Measurements from ENCODE around the gene NFILZ. TPM values are rescaled to one million over a fixed set of nuclear protein-coding genes. Genes with fewer than 3 reads are reported as not detected.

The NFILZ gene
- total RNA-seq, 1 donor from 2014 or later = not detected

DNA sequence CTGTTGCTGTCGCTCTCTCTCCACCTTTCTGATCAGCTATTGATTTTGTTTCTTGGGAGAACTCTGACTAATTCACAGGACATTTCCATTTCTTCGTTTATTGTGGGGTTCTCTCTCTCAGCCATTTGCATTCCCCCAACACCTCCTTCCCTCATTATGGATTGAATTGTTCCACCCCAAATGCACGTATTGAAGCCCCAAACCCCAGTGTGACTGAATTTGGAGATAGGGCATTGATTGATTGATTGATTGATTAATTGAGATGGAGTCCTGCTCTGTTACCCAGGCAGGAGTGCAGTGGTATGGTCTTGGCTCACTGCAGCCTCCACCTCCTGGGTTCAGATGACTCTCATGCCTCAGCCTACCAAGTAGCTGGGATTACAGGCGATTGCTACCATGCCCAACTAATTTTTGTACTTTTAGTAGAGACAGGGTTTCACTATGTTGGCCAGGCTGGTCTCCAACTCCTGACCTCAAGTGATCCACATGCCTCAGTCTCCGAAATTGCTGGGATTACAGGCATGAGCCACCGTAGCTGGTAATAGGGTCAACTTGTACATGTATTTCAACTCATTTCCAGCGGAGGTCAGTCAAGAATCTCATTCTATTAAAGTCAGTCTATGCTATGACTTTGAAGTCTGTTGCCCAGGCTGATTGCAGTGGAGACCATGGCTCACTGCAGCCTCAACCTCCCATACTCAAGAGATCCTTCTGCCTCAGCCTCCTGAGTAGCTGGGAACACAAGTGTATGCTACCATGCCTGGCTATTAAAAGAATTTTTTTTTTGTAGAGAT, 13.6 kb downstream of the NFILZ start:
- no peaks in the 10 kb centered on the region for H3K36me3 Mint-ChIP-seq (ENCODE audit: low read depth)
- no peak overlapping the region for H3K4me3 Mint-ChIP-seq
- no peak for DNase-seq
- CTCF ChIA-PET = interaction anchor here (2.8 kb wide), 1 partner anchor 63 kb away, joined by 11 read pairs; no protein-coding TSS in a partner anchor
- H3K4me1 Mint-ChIP-seq = no peaks in the 10 kb centered on the region
- ATAC-seq (ENCODE audit: low read depth) = no peak
- no peak for TF ChIP-seq CTCF (IDR thresholded peaks at IDR 0.05)
- H3K27me3 Mint-ChIP-seq = peaks cover 24% of the 10 kb centered on the region
- H3K9me3 Mint-ChIP-seq = no peaks in the 10 kb centered on the region
- POLR2A ChIA-PET = no interaction called here
- H3K27ac Mint-ChIP-seq = no peak overlapping the region
- intact Hi-C loops (cut with micrococcal nuclease) = loop anchor here (2.0 kb wide), 1 partner anchor 231 kb away; the partner anchor contains the start of gene MARCHF2

DNA sequence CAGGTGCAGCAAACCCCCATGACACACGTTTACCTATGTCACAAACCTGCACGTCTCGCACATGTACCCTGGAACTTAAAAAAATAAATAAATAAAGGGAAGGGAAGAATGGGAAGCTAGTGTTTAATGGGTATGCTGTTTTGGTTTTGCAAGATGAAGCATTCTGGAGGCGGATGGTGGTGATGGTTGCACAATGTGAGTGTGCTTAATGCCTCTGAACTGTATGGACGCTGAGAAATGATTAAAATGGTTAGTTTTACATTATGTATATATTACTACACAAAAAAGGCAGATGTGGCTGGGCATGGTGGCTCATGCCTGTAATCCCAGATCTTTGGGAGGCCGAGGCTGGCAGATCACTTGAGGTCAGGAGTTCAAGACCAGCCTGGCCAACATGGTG, 17.8 kb downstream of the NFILZ start:
- ATAC-seq (ENCODE audit: low read depth) = no peak
- H3K4me1 Mint-ChIP-seq = no peaks in the 10 kb centered on the region
- peaks cover 10% of the 10 kb centered on the region for H3K27me3 Mint-ChIP-seq
- no peaks in the 10 kb centered on the region for H3K9me3 Mint-ChIP-seq
- TF ChIP-seq CTCF (IDR thresholded peaks at IDR 0.05) = no peak
- no peak overlapping the region for H3K4me3 Mint-ChIP-seq
- ChIA-PET POLR2A (no interaction called here), CTCF (interaction anchor here (1.0 kb wide), 1 partner anchor 77 kb away, joined by 3 read pairs; no protein-coding TSS in a partner anchor)
- DNase-seq = no peak
- H3K27ac Mint-ChIP-seq = no peak overlapping the region
- no peaks in the 10 kb centered on the region for H3K36me3 Mint-ChIP-seq (ENCODE audit: low read depth)
- intact Hi-C loops (cut with micrococcal nuclease) = no loop called here

DNA sequence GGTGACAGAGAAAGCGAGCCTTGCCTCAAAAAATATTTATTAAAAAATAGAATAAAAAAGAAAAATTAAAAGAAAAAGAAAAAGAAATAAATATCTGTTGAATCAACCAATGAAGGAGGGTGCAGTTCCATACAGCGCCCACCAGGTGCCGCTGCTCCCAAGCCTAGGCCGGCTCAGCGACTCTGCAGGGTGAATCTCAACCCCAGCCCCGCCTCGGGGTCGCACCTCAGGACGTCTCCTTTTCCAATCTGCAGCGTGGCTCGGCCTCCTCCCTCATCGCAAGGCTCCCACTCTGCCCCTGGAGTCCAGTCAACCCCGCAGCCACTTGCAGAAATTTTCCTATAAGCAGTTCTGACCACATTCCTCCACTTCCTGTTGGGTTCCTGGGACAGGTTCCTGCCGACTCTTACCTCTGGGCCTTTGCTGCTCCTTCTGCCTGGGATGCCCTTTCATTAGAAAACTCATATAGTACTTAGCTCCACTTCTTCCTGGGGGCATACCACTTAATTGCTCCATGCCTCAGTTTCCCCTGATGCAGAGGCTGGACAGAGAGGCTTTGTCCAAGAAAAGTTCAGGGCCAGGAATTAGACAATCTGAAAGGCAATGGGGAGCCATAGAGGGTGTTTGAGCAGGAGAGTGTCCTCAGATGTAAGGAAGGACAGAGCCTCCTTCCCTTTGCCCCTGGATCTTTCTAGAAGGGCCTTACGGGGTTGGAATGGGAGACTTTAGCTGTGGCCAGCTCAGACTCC, 24.3 kb downstream of the NFILZ start:
- ChIA-PET POLR2A (no interaction called here), CTCF (interaction anchor here (0.7 to 4.1 kb wide), 9 partner anchors 10 to 891 kb away, joined by 3 to 35 read pairs (median 5); no protein-coding TSS in a partner anchor)
- Mint-ChIP-seq H3K4me1 (peaks cover 13% of the 10 kb centered on the region), H3K36me3 (ENCODE audit: low read depth) (no peaks in the 10 kb centered on the region), H3K9me3 (no peaks in the 10 kb centered on the region), H3K27me3 (peaks cover 5% of the 10 kb centered on the region), H3K27ac (peak overlapping the region; percentile 24), H3K4me3 (peak overlapping the region; percentile 50)
- peak; percentile 57 for DNase-seq
- TF ChIP-seq CTCF (IDR thresholded peaks at IDR 0.05) = peak; percentile 99
- intact Hi-C loops (cut with micrococcal nuclease) = loop anchor here (1.0 to 5.0 kb wide), 4 partner anchors 40 to 426 kb away; partner anchors contain the start of genes MBD3L1 and ZNF558
- peak; percentile 76 for ATAC-seq (ENCODE audit: low read depth)

- H3K27ac Mint-ChIP-seq = no peak overlapping the region
- no peak for TF ChIP-seq CTCF (IDR thresholded peaks at IDR 0.05)
- no peaks in the 10 kb centered on the region for H3K36me3 Mint-ChIP-seq (ENCODE audit: low read depth)
- H3K9me3 Mint-ChIP-seq = no peaks in the 10 kb centered on the region
- CTCF ChIA-PET = interaction anchor here (1.1 to 4.1 kb wide), 5 partner anchors 14 to 40 kb away, joined by 3 to 35 read pairs (median 7); no protein-coding TSS in a partner anchor
- intact Hi-C loops (cut with micrococcal nuclease) = loop anchor here (2.0 kb wide), 1 partner anchor 333 kb away; no protein-coding TSS in a partner anchor
- DNase-seq = no peak
- no peak for ATAC-seq (ENCODE audit: low read depth)
- peaks cover 5% of the 10 kb centered on the region for H3K27me3 Mint-ChIP-seq
- H3K4me3 Mint-ChIP-seq = no peak overlapping the region
- peaks cover 13% of the 10 kb centered on the region for H3K4me1 Mint-ChIP-seq
- POLR2A ChIA-PET = no interaction called here
Measured at GRCh38 chr19:8655340-8655709, 24.9 kb downstream of the NFILZ start.

- intact Hi-C loops (cut with micrococcal nuclease) = no loop called here
- Mint-ChIP-seq H3K27me3 (peaks cover 5% of the 10 kb centered on the region), H3K27ac (no peak overlapping the region), H3K4me3 (no peak overlapping the region), H3K36me3 (ENCODE audit: low read depth) (no peaks in the 10 kb centered on the region), H3K4me1 (peaks cover 13% of the 10 kb centered on the region), H3K9me3 (no peaks in the 10 kb centered on the region)
- DNase-seq (no peak), ATAC-seq (ENCODE audit: low read depth) (no peak)
- CTCF ChIA-PET = interaction anchor here (1.3 kb wide), 1 partner anchor 35 kb away, joined by 3 read pairs; no protein-coding TSS in a partner anchor
- TF ChIP-seq CTCF (IDR thresholded peaks at IDR 0.05) = no peak
- POLR2A ChIA-PET = interaction anchor here (1.1 kb wide), 1 partner anchor 13 kb away, joined by 3 read pairs; no protein-coding TSS in a partner anchor
Measured at GRCh38 chr19:8657869-8658268, 27.4 kb downstream of the NFILZ start.
